HepG2 (cell line): ENCODE measurements around the gene ZFAND6. TPM values are rescaled to one million over a fixed set of nuclear protein-coding genes. Genes with fewer than 3 reads are reported as not detected.

Experiments used
- CEBPG ChIP-seq: IDR thresholded peaks from 2 replicates; pipeline ENCODE4 v1.6.1; 2016
- CREB1 ChIP-seq, 2 experiments: fragments of 450-650 bp in 1 of 2; IDR thresholded peaks; 2 replicates each; pipeline ENCODE4 v1.6.1; 2016 to 2017; ENCODE audit warnings: control low read depth in 1 of 2, mild to moderate bottlenecking in 1 of 2, missing compliant biosample characterization in 1 of 2, missing genetic modification characterization in 1 of 2
- E2F2 ChIP-seq: sonication (generic); formaldehyde crosslinking; IDR thresholded peaks from 2 replicates; pipeline ENCODE4 v1.4.0; 2020; ENCODE audit warnings: missing genetic modification reagents, borderline replicate concordance
- ETV6 ChIP-seq: sonication (generic); formaldehyde crosslinking; conservative IDR thresholded peaks from 2 replicates; pipeline ENCODE4 v1.4.0; 2020; ENCODE audit warnings: missing genetic modification reagents
- FOXA3 ChIP-seq: IDR thresholded peaks from 2 replicates; pipeline ENCODE4 v1.6.1; 2016; ENCODE audit warnings: missing genetic modification reagents, missing compliant biosample characterization
- FOXP1 ChIP-seq, 2 experiments: fragments of 450-650 bp in 1 of 2; IDR thresholded peaks; 2 replicates each; pipeline ENCODE4 v1.6.1; 2017 to 2018; ENCODE audit warnings: antibody characterized with exemption in 1 of 2
- HDAC6 ChIP-seq: fragments of 200-600 bp; sonication (generic); IDR thresholded peaks from 2 replicates; pipeline ENCODE4 v1.7.0; 2017; ENCODE audit warnings: mild to moderate bottlenecking, antibody characterized with exemption, low read length, low read depth
- HOMEZ ChIP-seq: IDR thresholded peaks from 2 replicates; pipeline ENCODE4 v1.6.1; 2016; ENCODE audit warnings: low read depth
- KDM2A ChIP-seq: sonication (generic); formaldehyde crosslinking; IDR thresholded peaks from 2 replicates; pipeline ENCODE4 v1.4.0; 2020; ENCODE audit warnings: low read depth, missing genetic modification reagents, borderline replicate concordance
- MED1 ChIP-seq: sonication (generic); formaldehyde crosslinking; IDR thresholded peaks from 2 replicates; pipeline ENCODE4 v1.4.0; 2020; ENCODE audit warnings: missing genetic modification reagents
- MEIS1 ChIP-seq: sonication (generic); formaldehyde crosslinking; IDR thresholded peaks from 2 replicates; pipeline ENCODE4 v1.9.0; 2021; ENCODE audit warnings: mild to moderate bottlenecking, missing genetic modification reagents, moderate library complexity, borderline replicate concordance
- PRDM10 ChIP-seq: sonication (generic); formaldehyde crosslinking; IDR thresholded peaks from 2 replicates; pipeline ENCODE4 v1.4.0; 2020; ENCODE audit warnings: low read depth, missing genetic modification reagents
- SMAD9 ChIP-seq: sonication (generic); formaldehyde crosslinking; IDR thresholded peaks from 2 replicates; pipeline ENCODE4 v1.5.1; 2020; ENCODE audit warnings: mild to moderate bottlenecking, missing genetic modification reagents
- TAF1 ChIP-seq: sonication (generic); formaldehyde crosslinking; IDR thresholded peaks from 2 replicates; pipeline ENCODE4 v1.4.0; 2020; ENCODE audit warnings: missing genetic modification reagents
- TSC22D2 ChIP-seq: sonication (generic); formaldehyde crosslinking; IDR thresholded peaks from 2 replicates; pipeline ENCODE4 v1.5.1; 2020; ENCODE audit warnings: missing genetic modification reagents, mild to moderate bottlenecking, borderline replicate concordance
- ZBTB33 ChIP-seq: sonication (generic); formaldehyde crosslinking; IDR thresholded peaks from 2 replicates; pipeline ENCODE4 v1.4.0; 2020; ENCODE audit warnings: missing genetic modification reagents
- ZBTB44 ChIP-seq: sonication (generic); formaldehyde crosslinking; IDR thresholded peaks from 2 replicates; pipeline ENCODE4 v1.4.0; 2020; ENCODE audit warnings: missing genetic modification reagents
- ZNF451 ChIP-seq: sonication (generic); formaldehyde crosslinking; IDR thresholded peaks from 2 replicates; pipeline ENCODE4 v1.5.0; 2020; ENCODE audit warnings: mild to moderate bottlenecking, missing genetic modification reagents
- ZNF629 ChIP-seq: sonication (generic); formaldehyde crosslinking; conservative IDR thresholded peaks from 2 replicates; pipeline ENCODE4 v1.5.0; 2020; ENCODE audit warnings: missing genetic modification reagents
- polyA plus RNA-seq, 8 experiments: library from polyadenylated mRNA; depleted of rRNA in 3 of 8; stranded (reverse) in 7 of 8; unstranded in 1 of 8; fragments of >200 nt; fragmentation: Illumina TruSeq in 4 of 8; extraction: Trizol in 4 of 8; gene quantifications; 2 replicates each; pipeline versions ENCODE4 v1.2.1 to v1.2.3, GENCODE V29; 2011 to 2016; ENCODE audit warnings: low read depth in 4 of 8, missing spikeins in 1 of 8, mixed read lengths in 1 of 8; ENCODE audit not compliant: insufficient read depth in 1 of 8
- total RNA-seq, 5 experiments: library from RNA; depleted of rRNA; stranded (reverse); fragments of >200 nt; fragmentation: Illumina TruSeq; extraction: Trizol; gene quantifications; 2 replicates each; pipeline ENCODE4 v1.2.3, GENCODE V29; 2016; ENCODE audit warnings: low read depth in 1 of 5

Gene ZFAND6
- total and polyA plus RNA-seq, 2 of the 13 experiments (the other 11 are each of a cell fraction or from before 2014, with no cell fraction given) = 84.2 to 115 TPM

- TF ChIP-seq PRDM10 (CRISPR knock-in tag) (no peak), HDAC6 (no peak), ZBTB44 (no peak), HOMEZ (CRISPR knock-in tag) (no peak), E2F2 (no peak), ZBTB33 (CRISPR knock-in tag) (no peak), ETV6 (CRISPR knock-in tag) (no peak), MEIS1 (CRISPR knock-in tag) (no peak), TSC22D2 (no peak), CREB1 (IDR thresholded peaks at IDR 0.05) (no peak), CREB1 (CRISPR knock-in tag; IDR thresholded peaks at IDR 0.05) (no peak), ZNF451 (CRISPR knock-in tag) (peak; percentile 37; the same call in 1 of the 2 replicates), SMAD9 (CRISPR knock-in tag) (no peak), KDM2A (0 out of 2 replicates have a peak, but pooled peaks have one; percentile 8), ZNF629 (CRISPR knock-in tag) (0 out of 2 replicates have a peak, but pooled peaks have one; percentile 38), FOXA3 (CRISPR knock-in tag) (0 out of 2 replicates have a peak, but pooled peaks have one; percentile 1), MED1 (CRISPR knock-in tag) (0 out of 2 replicates have a peak, but pooled peaks have one; percentile 4), FOXP1 (IDR thresholded peaks at IDR 0.05) (no peak), FOXP1 (CRISPR knock-in tag; IDR thresholded peaks at IDR 0.05) (no peak), CEBPG (no peak), TAF1 (peak; percentile 6; the same call in 1 of the 2 replicates)
These were observed 395 bp downstream of the ZFAND6 start (continued) for GRCh38 chr15:80059786-80060355.
